ENCODE data around the gene SMIM13. TPM values are rescaled to one million over a fixed set of nuclear protein-coding genes. Genes with fewer than 3 reads are reported as not detected.

The SMIM13 gene
- total RNA-seq, 1 donor from 2014 or later: 8.6 TPM

DNA sequence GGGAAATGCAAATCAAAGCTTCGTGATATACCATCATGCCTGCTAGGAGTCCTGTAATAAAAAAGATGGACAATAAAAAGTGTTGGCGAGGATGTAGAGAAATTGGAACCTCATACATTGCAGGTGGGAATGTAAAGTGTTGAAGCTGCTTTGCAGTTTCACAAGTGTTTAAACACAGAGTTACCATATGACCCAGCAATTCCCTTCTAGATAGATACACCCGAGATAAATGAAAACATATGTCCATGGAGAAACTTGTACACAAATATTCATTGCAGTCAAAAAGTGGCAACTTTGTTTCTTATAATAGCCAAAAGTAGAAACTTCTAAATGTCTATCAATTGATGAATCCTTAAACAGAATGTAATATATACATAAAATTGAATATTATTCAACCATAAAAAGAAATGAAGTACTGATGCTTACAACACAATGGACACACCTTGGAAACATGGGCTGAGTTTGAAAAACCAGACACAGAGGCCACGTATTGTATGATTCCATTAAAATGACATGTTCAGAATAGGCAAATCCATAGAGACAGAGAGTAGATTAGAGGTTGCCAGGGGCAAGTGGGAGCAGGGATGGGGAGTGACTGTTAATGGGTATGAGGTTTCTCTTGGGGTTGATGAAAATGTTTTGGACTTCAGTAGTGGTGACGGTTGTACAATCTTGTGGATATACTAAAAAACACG is 38.7 kb downstream of the SMIM13 start:
- TF ChIP-seq, protein P1, sequence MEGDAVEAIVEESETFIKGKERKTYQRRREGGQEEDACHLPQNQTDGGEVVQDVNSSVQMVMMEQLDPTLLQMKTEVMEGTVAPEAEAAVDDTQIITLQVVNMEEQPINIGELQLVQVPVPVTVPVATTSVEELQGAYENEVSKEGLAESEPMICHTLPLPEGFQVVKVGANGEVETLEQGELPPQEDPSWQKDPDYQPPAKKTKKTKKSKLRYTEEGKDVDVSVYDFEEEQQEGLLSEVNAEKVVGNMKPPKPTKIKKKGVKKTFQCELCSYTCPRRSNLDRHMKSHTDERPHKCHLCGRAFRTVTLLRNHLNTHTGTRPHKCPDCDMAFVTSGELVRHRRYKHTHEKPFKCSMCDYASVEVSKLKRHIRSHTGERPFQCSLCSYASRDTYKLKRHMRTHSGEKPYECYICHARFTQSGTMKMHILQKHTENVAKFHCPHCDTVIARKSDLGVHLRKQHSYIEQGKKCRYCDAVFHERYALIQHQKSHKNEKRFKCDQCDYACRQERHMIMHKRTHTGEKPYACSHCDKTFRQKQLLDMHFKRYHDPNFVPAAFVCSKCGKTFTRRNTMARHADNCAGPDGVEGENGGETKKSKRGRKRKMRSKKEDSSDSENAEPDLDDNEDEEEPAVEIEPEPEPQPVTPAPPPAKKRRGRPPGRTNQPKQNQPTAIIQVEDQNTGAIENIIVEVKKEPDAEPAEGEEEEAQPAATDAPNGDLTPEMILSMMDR (conservative IDR thresholded peaks at IDR 0.05; ENCODE audit: low read depth, low read length): no peak
- no peak for DNase-seq (ENCODE audit: low read depth)
- H3K4me3 ChIP-seq (ENCODE audit: low read depth, low read length): no peak overlapping the region

DNA sequence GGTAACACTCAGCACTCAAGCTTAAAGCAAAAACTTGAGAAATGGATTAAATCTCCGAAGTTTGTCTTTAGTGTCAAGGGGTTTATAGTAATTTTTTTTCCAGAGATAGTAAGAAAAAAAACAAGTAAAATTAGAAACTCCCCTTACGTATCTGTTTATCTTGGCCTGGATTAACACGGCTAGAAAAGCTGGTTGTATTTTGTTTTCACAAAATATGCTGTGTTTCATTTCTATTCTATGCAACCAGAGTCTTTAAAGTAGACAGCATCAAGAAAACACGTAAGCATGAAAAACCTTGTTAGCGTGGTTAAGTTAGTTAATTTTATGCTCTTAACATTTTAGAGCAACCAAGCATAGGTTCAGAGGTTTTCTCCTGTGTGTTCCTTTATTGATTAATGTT is 39.6 kb downstream of the SMIM13 start:
- TF ChIP-seq, protein P1 (conservative IDR thresholded peaks at IDR 0.05; ENCODE audit: low read depth, low read length): no peak
- no peak overlapping the region for H3K4me3 ChIP-seq (ENCODE audit: low read depth, low read length)
- no peak for DNase-seq (ENCODE audit: low read depth)

DNA sequence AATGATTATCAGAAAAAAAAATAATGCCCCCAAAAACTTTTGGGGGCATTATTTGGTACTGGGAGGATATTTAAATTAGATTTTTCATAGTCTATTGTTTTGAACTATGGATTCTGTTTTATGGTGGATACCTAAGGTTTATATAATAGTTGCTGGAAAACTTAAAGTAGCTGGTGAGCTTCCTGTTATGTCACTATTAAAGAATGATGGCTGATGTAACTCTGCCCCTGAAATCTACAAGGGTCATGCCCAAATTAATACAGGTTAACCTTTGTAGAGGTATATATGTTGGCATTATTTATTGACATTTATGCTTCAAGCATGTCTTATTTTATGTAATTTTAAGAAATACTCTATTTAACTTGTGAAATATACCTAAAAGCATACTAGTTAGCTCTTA is 43.2 kb downstream of the SMIM13 start:
- H3K4me3 ChIP-seq (ENCODE audit: low read depth, low read length): no peak overlapping the region
- TF ChIP-seq, protein P1 (conservative IDR thresholded peaks at IDR 0.05; ENCODE audit: low read depth, low read length): no peak
- no peak for DNase-seq (ENCODE audit: low read depth)

DNA sequence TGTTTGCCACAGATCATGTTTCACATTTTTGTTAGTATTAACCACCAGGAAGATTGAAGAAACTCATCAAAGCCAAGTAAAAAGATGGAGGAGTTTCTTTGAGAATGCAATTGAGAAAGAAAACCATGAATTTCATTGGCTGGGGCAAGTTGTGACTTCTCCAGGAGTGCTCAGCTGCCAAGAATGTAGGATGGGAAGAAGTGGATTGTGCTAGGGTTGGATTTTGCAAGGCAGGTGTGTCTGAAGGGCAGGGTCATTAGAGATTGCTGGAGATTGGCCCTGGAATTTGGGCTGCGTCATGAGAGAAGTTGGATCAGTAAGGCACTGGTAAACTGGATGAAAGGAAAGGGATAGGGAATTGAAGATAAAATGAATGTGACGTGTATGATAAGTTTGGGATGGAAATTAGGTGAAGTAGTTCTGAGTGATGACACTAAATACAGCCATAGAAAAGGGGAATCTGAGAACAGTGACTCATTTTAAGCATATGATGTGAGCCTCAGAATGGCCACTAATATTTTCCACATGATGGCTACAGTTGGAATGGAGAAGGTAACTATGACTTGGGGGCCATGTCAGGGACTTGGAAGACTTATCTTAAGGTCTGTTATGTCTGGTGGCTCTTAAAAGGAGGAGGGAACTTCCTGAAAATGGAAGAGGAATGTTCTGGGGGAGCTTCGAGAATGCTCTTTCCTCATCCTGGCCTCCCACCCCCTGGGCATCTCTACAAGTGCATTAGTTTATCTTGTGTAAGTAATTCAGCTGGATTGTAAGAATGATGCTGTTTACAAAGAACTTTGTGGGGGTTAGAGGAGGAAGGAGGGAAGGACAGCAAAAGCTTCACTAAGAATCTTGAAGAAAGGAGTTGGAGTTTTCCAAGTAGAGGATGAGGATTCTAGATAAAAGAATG is 45.7 kb downstream of the SMIM13 start:
- DNase-seq (ENCODE audit: low read depth): no peak
- no peak overlapping the region for H3K4me3 ChIP-seq (ENCODE audit: low read depth, low read length)
- TF ChIP-seq, protein P1 (conservative IDR thresholded peaks at IDR 0.05; ENCODE audit: low read depth, low read length): no peak

DNA sequence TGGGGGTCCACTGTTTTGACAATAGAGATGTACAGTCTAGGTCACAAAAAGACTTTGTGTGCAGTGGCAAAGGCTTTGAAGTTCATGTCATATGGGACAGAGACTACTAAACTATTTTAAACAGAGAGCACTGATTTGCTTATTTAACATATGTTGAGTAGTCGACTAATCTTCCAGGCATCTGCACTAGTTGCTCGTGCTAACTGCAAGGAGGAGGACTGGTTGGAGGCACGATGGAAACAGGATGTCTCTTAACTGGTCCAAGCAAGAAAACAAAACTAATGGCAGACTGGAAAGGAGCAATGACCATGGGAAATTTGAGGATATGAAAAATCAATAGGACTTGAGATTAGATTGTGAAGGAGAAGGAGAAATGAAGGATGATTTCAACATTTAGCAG is 46.4 kb downstream of the SMIM13 start:
- TF ChIP-seq, protein P1 (conservative IDR thresholded peaks at IDR 0.05; ENCODE audit: low read depth, low read length): no peak
- H3K4me3 ChIP-seq (ENCODE audit: low read depth, low read length): no peak overlapping the region
- DNase-seq (ENCODE audit: low read depth): no peak

DNA sequence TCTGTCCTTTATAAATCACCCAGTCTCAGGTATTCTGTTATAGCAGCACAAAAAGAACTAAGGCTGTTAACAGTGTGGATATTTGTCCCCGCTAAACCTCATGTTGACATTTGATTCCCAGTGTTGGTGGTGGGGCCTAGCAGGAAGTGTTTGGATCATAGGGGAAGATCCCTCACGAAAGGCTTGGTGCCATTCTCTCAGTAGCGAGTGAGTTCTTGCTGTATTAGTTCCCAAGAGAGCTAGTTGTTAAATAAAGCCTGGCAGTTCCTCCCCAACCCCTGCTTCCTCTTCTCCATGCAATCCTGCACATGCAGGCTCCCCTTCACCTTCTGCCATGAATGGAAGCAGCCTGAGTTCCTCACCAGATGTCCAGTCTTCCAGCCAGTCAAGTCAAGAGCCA is 47.7 kb downstream of the SMIM13 start:
- TF ChIP-seq, protein P1 (conservative IDR thresholded peaks at IDR 0.05; ENCODE audit: low read depth, low read length): no peak
- no peak overlapping the region for H3K4me3 ChIP-seq (ENCODE audit: low read depth, low read length)
- DNase-seq (ENCODE audit: low read depth): no peak
